ENCODE data around the gene ITSN1. TPM values are rescaled to one million over a fixed set of nuclear protein-coding genes. Genes with fewer than 3 reads are reported as not detected.

Gene ITSN1
- total RNA-seq, 1 donor from 2014 or later = 77.5 TPM

DNA sequence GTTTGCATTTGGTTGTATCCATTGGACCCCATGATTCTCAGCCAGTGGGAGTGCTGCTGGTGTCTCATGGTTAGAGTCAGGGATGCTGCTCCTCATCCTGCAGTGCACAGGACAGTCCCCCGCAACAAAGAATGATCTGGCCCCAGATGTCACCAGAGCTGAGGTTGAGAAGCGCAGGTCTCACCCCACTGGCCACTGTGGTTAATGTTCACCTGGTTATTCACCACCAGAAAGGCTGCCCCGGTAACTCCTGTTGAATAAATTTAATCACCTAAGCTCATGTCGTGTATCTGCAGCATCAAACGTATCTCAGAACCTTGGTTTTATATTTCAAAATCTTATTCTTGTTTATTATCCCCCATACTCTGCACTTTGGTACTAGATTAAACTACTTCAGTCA lies 197.5 kb downstream of the ITSN1 start:
- TF ChIP-seq, protein P1, sequence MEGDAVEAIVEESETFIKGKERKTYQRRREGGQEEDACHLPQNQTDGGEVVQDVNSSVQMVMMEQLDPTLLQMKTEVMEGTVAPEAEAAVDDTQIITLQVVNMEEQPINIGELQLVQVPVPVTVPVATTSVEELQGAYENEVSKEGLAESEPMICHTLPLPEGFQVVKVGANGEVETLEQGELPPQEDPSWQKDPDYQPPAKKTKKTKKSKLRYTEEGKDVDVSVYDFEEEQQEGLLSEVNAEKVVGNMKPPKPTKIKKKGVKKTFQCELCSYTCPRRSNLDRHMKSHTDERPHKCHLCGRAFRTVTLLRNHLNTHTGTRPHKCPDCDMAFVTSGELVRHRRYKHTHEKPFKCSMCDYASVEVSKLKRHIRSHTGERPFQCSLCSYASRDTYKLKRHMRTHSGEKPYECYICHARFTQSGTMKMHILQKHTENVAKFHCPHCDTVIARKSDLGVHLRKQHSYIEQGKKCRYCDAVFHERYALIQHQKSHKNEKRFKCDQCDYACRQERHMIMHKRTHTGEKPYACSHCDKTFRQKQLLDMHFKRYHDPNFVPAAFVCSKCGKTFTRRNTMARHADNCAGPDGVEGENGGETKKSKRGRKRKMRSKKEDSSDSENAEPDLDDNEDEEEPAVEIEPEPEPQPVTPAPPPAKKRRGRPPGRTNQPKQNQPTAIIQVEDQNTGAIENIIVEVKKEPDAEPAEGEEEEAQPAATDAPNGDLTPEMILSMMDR (IDR thresholded peaks at IDR 0.05; ENCODE audit: unreplicated experiment) = no peak
- H3K4me1 Mint-ChIP-seq = peaks cover 37% of the 10 kb centered on the region

GRCh38 chr21:33840771-33841170 lies 198.5 kb downstream of the ITSN1 start:
- no peaks in the 10 kb centered on the region for H3K9me3 Mint-ChIP-seq

More for the DNA sequence above, 197.5 kb downstream of the ITSN1 start:
- H3K36me3 Mint-ChIP-seq = peaks cover 42% of the 10 kb centered on the region
- H3K4me3 Mint-ChIP-seq = no peak overlapping the region
- DNase-seq (ENCODE audit: low spot score in 2 of 2, unreplicated experiment in 2 of 2) = no peak
- H3K27me3 Mint-ChIP-seq (ENCODE audit: low read depth) = no peaks in the 10 kb centered on the region
- H3K9me3 Mint-ChIP-seq = no peaks in the 10 kb centered on the region
- H3K27ac Mint-ChIP-seq = no peak overlapping the region

GRCh38 chr21:33841561-33841960 lies 199.3 kb downstream of the ITSN1 start:
- no peak overlapping the region for H3K4me3 Mint-ChIP-seq
- peaks cover 7% of the 10 kb centered on the region for H3K9me3 Mint-ChIP-seq
- TF ChIP-seq, protein P1 (IDR thresholded peaks at IDR 0.05; ENCODE audit: unreplicated experiment) = no peak
- H3K36me3 Mint-ChIP-seq = peaks cover 35% of the 10 kb centered on the region
- DNase-seq (ENCODE audit: low spot score in 2 of 2, unreplicated experiment in 2 of 2) = no peak
- peaks cover 40% of the 10 kb centered on the region for H3K4me1 Mint-ChIP-seq
- H3K27ac Mint-ChIP-seq = no peak overlapping the region
- no peaks in the 10 kb centered on the region for H3K27me3 Mint-ChIP-seq (ENCODE audit: low read depth)

More at GRCh38 chr21:33840771-33841170, 198.5 kb downstream of the ITSN1 start:
- Mint-ChIP-seq H3K4me3 (no peak overlapping the region), H3K4me1 (peaks cover 36% of the 10 kb centered on the region), H3K27ac (no peak overlapping the region), H3K27me3 (ENCODE audit: low read depth) (no peaks in the 10 kb centered on the region), H3K36me3 (peaks cover 35% of the 10 kb centered on the region)
- DNase-seq (ENCODE audit: low spot score in 2 of 2, unreplicated experiment in 2 of 2) = no peak
- TF ChIP-seq, protein P1 (IDR thresholded peaks at IDR 0.05; ENCODE audit: unreplicated experiment) = no peak

- TF ChIP-seq, protein P1 (IDR thresholded peaks at IDR 0.05; ENCODE audit: unreplicated experiment) = no peak
- Mint-ChIP-seq H3K4me3 (no peak overlapping the region), H3K4me1 (peaks cover 30% of the 10 kb centered on the region), H3K27ac (peak overlapping the region; percentile 74), H3K9me3 (peaks cover 10% of the 10 kb centered on the region), H3K36me3 (peaks cover 26% of the 10 kb centered on the region), H3K27me3 (ENCODE audit: low read depth) (no peaks in the 10 kb centered on the region)
- no peak for DNase-seq (ENCODE audit: low spot score in 2 of 2, unreplicated experiment in 2 of 2)
These were observed 200.9 kb downstream of the ITSN1 start for GRCh38 chr21:33843216-33843615.

- TF ChIP-seq, protein P1 (IDR thresholded peaks at IDR 0.05; ENCODE audit: unreplicated experiment) = no peak
- DNase-seq (ENCODE audit: low spot score in 2 of 2, unreplicated experiment in 2 of 2) = no peak
- Mint-ChIP-seq H3K27me3 (ENCODE audit: low read depth) (no peaks in the 10 kb centered on the region), H3K9me3 (peaks cover 10% of the 10 kb centered on the region), H3K4me1 (peaks cover 32% of the 10 kb centered on the region), H3K27ac (peak overlapping the region; percentile 74), H3K4me3 (peak overlapping the region; percentile 2), H3K36me3 (peaks cover 18% of the 10 kb centered on the region)
These were observed 202.0 kb downstream of the ITSN1 start for GRCh38 chr21:33844104-33844889.
